UCSD-AML1 (cell line): ENCODE measurements around the gene PRKRIP1.
A peak's percentile ranks its signal among the peaks of the same experiment; 100 is the strongest.
"Not testable (repeated sequence)": the region's sequence is repeated elsewhere in the genome, so short reads cannot be mapped to it uniquely, and the experiment has no call there.

Experiments used
- DNase-seq: peaks from one replicate; lab custom pipeline; 2025; ENCODE audit not compliant: unreplicated experiment; lab: John Stamatoyannopoulos, UW

The PRKRIP1 gene

GRCh38 chr7:102395873-102396709, at the start of gene PRKRIP1:
TSS of gene PRKRIP1 (plus strand) at chr7:102396363. CDS start at chr7:102396412, 49 bp downstream.
- peak; percentile 69 for DNase-seq

GRCh38 chr7:102346983-102347382, 49.2 kb upstream of the PRKRIP1 start:
- not testable (repeated sequence) for DNase-seq

GRCh38 chr7:102356344-102356743, 39.8 kb upstream of the PRKRIP1 start, which contains the start of gene SPDYE6:
TSS of gene SPDYE6 (minus strand) at chr7:102356444. CDS start at chr7:102356023, 421 bp downstream.
- not testable (repeated sequence) for DNase-seq

- peak; percentile 88 for DNase-seq
Measured at GRCh38 chr7:102363549-102364393, 32.4 kb upstream of the PRKRIP1 start.

- DNase-seq = not testable (repeated sequence)
Measured at GRCh38 chr7:102364394-102364886, 31.7 kb upstream of the PRKRIP1 start.

GRCh38 chr7:102365390-102365789, 30.8 kb upstream of the PRKRIP1 start:
- DNase-seq = not testable (repeated sequence)

- not testable (repeated sequence) for DNase-seq
Measured at GRCh38 chr7:102370038-102370437, 26.1 kb upstream of the PRKRIP1 start.

GRCh38 chr7:102372796-102373195, 23.4 kb upstream of the PRKRIP1 start:
- not testable (repeated sequence) for DNase-seq

- no peak for DNase-seq
Measured at GRCh38 chr7:102376964-102377466, 19.1 kb upstream of the PRKRIP1 start.

GRCh38 chr7:102380837-102381236, 15.3 kb upstream of the PRKRIP1 start:
- DNase-seq = not testable (repeated sequence)

- not testable (repeated sequence) for DNase-seq
Measured at GRCh38 chr7:102381696-102382425, 14.3 kb upstream of the PRKRIP1 start.

GRCh38 chr7:102387064-102387463, 9.1 kb upstream of the PRKRIP1 start:
- DNase-seq = no peak

- no peak for DNase-seq
Measured at GRCh38 chr7:102389810-102390209, 6.4 kb upstream of the PRKRIP1 start.

- DNase-seq = peak; percentile 57
Measured at GRCh38 chr7:102390697-102391484, 5.3 kb upstream of the PRKRIP1 start.

GRCh38 chr7:102392330-102392729, 3.8 kb upstream of the PRKRIP1 start:
- no peak for DNase-seq

- DNase-seq = no peak
Measured at GRCh38 chr7:102393467-102393866, 2.7 kb upstream of the PRKRIP1 start.

- DNase-seq = no peak
Measured at GRCh38 chr7:102395592-102395872, 631 bp upstream of the PRKRIP1 start.

- no peak for DNase-seq
Measured at GRCh38 chr7:102396710-102397019, 502 bp downstream of the PRKRIP1 start.

GRCh38 chr7:102398543-102398942, 2.4 kb downstream of the PRKRIP1 start:
- no peak for DNase-seq

- DNase-seq = no peak
Measured at GRCh38 chr7:102400360-102400759, 4.2 kb downstream of the PRKRIP1 start.
